ENCODE results near the gene NUTM2E. TPM values are rescaled to one million over a fixed set of nuclear protein-coding genes. Genes with fewer than 3 reads are reported as not detected.
"Not testable (repeated sequence)": the region's sequence is repeated elsewhere in the genome, so short reads cannot be mapped to it uniquely, and the experiment has no call there.

NUTM2E gene
- total RNA-seq, 1 donor from 2014 or later, result not detected

GRCh38 chr10:79871729-79872128, 45.2 kb downstream of the NUTM2E start:
- H3K27ac ChIP-seq; ATAC-seq; H3K4me1 ChIP-seq; intact Hi-C loops (cut with DNase I); H3K27me3 ChIP-seq (ENCODE audit: low read depth); DNase-seq; H3K36me3 ChIP-seq; H3K4me3 ChIP-seq; H3K9me3 ChIP-seq: not testable (repeated sequence)

Other genes with a start within 250 kb of the NUTM2E start
- gene SFTPA1, start 215.8 kb upstream of the NUTM2E start, total RNA-seq, result 10,352 TPM
- 2.5 TPM for gene NUTM2B, start 123.5 kb upstream of the NUTM2E start, total RNA-seq
- 630 TPM for gene SFTPD, start 122.4 kb downstream of the NUTM2E start, total RNA-seq

Measured in lower lobe of right lung (tissue), 2 donors.